CD4-positive, alpha-beta memory T cell (primary cell): ENCODE measurements around the gene ARID5B. TPM values are rescaled to one million over a fixed set of nuclear protein-coding genes. Genes with fewer than 3 reads are reported as not detected.

Experiments
- CTCF ChIA-PET: fragments of 350-600 bp; sonication (Branson Sonifier 250); formaldehyde crosslinking; loops from one replicate; lab custom pipeline; 2021; ENCODE audit warnings: inconsistent platforms; ENCODE audit not compliant: partially characterized antibody; lab: Charles Lee
- POLR2A ChIA-PET: fragments of 350-600 bp; sonication (Branson Sonifier 250); formaldehyde crosslinking; loops from one replicate; lab custom pipeline; 2021; ENCODE audit not compliant: partially characterized antibody; lab: Charles Lee
- DNase-seq, 5 donors: peaks; one replicate each; pipeline versions ENCODE4 v3.0.0 to v3.0.0-alpha.2; 2020 to 2022; ENCODE audit warnings: mixed read lengths in 1 of 5
- H3K27ac ChIP-seq: one replicate; pipeline ENCODE4 v1.7.0; 2013; ENCODE audit warnings: low read depth, low read length
- H3K27me3 ChIP-seq: 2 replicates; pipeline ENCODE4 v1.7.0; 2013; ENCODE audit warnings: mild to moderate bottlenecking, low read length, moderate library complexity; ENCODE audit not compliant: insufficient read depth
- H3K36me3 ChIP-seq: 2 replicates; pipeline ENCODE4 v1.7.0; 2013; ENCODE audit warnings: mild to moderate bottlenecking, low read length, moderate library complexity; ENCODE audit not compliant: insufficient read depth
- H3K4me1 ChIP-seq: 2 replicates; pipeline ENCODE4 v1.7.0; 2013; ENCODE audit warnings: mild to moderate bottlenecking, low read length, moderate library complexity; ENCODE audit not compliant: insufficient read depth
- H3K4me3 ChIP-seq, 2 donors: one replicate each; pipeline ENCODE4 v1.7.0; 2013; ENCODE audit warnings: low read length in 2 of 2, mild to moderate bottlenecking in 1 of 2
- H3K9me3 ChIP-seq, 2 donors: one replicate each; pipeline ENCODE4 v1.7.0; 2013; ENCODE audit warnings: low read length in 2 of 2, control low read depth in 1 of 2; ENCODE audit not compliant: control insufficient read depth in 1 of 2
- H3K27ac Mint-ChIP-seq, 7 donors: one replicate each; pipeline ENCODE4 v1.8.0; 2020 to 2021; ENCODE audit warnings: mixed read lengths in 7 of 7, mild to moderate bottlenecking in 6 of 7, inconsistent platforms in 3 of 7, moderate library complexity in 3 of 7
- H3K27me3 Mint-ChIP-seq, 2 donors: one replicate each; pipeline ENCODE4 v1.8.0; 2020 to 2021; ENCODE audit warnings: mixed read lengths in 2 of 2
- H3K36me3 Mint-ChIP-seq, 2 donors: one replicate each; pipeline ENCODE4 v1.8.0; 2020 to 2021; ENCODE audit warnings: mixed read lengths in 2 of 2, inconsistent platforms in 1 of 2, mild to moderate bottlenecking in 1 of 2
- H3K4me1 Mint-ChIP-seq, 4 donors: one replicate each; pipeline ENCODE4 v1.8.0; 2020 to 2021; ENCODE audit warnings: mixed read lengths in 4 of 4, mild to moderate bottlenecking in 1 of 4
- H3K4me3 Mint-ChIP-seq, 8 donors: one replicate each; pipeline ENCODE4 v1.8.0; 2020 to 2021; ENCODE audit warnings: mixed read lengths in 8 of 8, mild to moderate bottlenecking in 7 of 8, moderate library complexity in 6 of 8, inconsistent platforms in 3 of 8
- H3K9me3 Mint-ChIP-seq, 8 donors: one replicate each; pipeline ENCODE4 v1.8.0; 2020 to 2021; ENCODE audit warnings: mixed read lengths in 8 of 8, mild to moderate bottlenecking in 5 of 8, inconsistent platforms in 3 of 8, moderate library complexity in 1 of 8
- intact Hi-C: fragments of 100-400 bp; cut with micrococcal nuclease; formaldehyde crosslinking; loops from one replicate; pipeline ENCODE4 v1.15.1; 2023
- polyA plus RNA-seq, 2 donors: library from polyadenylated mRNA; unstranded; fragments of 300-500 nt; fragmentation: Illumina TruSeq; gene quantifications; one replicate each; pipeline ENCODE4 v1.2.3, GENCODE V29; 2021
- total RNA-seq, 2 experiments: library from RNA; stranded (reverse); gene quantifications; one replicate each; pipeline ENCODE4 v1.2.3, GENCODE V29; 2021

The ARID5B gene
- total and polyA plus RNA-seq, 4 experiments from 2014 or later, result 30.9 to 49.6 (median 41.9) TPM

GRCh38 chr10:62058896-62059216 is 157.4 kb downstream of the ARID5B start:
- no peak for DNase-seq
- H3K27ac Mint-ChIP-seq, result peak overlapping the region in 3 of 7 donors; percentile 16 to 68 (median 35)
- Histone ChIP-seq H3K9me3 (no peaks in the 10 kb centered on the region), H3K27ac (no peak overlapping the region), H3K36me3 (peaks cover 46% of the 10 kb centered on the region), H3K4me1 (peaks cover 100% of the 10 kb centered on the region), H3K4me3 (no peak overlapping the region), H3K27me3 (no peaks in the 10 kb centered on the region)
- CTCF ChIA-PET, result interaction anchor here (0.7 to 3.6 kb wide), 6 partner anchors 9 to 186 kb away, joined by 3 to 21 read pairs (median 4); no protein-coding TSS in a partner anchor
- peak overlapping the region in 3 of 8 donors; percentile 30 to 67 (median 43) for H3K4me3 Mint-ChIP-seq
- intact Hi-C loops, result no loop called here
- peaks cover 0 to 2% (median 0%) of the 10 kb centered on the region in 8 donors for H3K9me3 Mint-ChIP-seq
- H3K27me3 Mint-ChIP-seq, result no peaks in the 10 kb centered on the region
- H3K36me3 Mint-ChIP-seq, result peaks cover 88 to 92% of the 10 kb centered on the region in 2 donors
- peaks cover 60 to 98% (median 89%) of the 10 kb centered on the region in 4 donors for H3K4me1 Mint-ChIP-seq
- POLR2A ChIA-PET, result interaction anchor here (0.7 to 10.2 kb wide), 5 partner anchors 10 to 157 kb away, joined by 3 to 86 read pairs (median 3); partner anchors contain the start of gene ARID5B

GRCh38 chr10:62059217-62059920 is 157.9 kb downstream of the ARID5B start:
- no peaks in the 10 kb centered on the region for H3K9me3 ChIP-seq
- H3K27ac ChIP-seq, result no peak overlapping the region
- no peak for DNase-seq
- Mint-ChIP-seq H3K9me3 (no peaks in the 10 kb centered on the region), H3K27ac (peak overlapping the region in 4 of 7 donors; percentile 23 to 59 (median 41)), H3K4me1 (peaks cover 56 to 98% (median 88%) of the 10 kb centered on the region in 4 donors), H3K27me3 (no peaks in the 10 kb centered on the region), H3K4me3 (peak overlapping the region in 4 of 8 donors; percentile 1 to 67 (median 28)), H3K36me3 (peaks cover 91 to 92% of the 10 kb centered on the region in 2 donors)
- H3K4me3 ChIP-seq, result no peak overlapping the region
- H3K4me1 ChIP-seq, result peaks cover 98% of the 10 kb centered on the region
- no peaks in the 10 kb centered on the region for H3K27me3 ChIP-seq
- peaks cover 46% of the 10 kb centered on the region for H3K36me3 ChIP-seq
- intact Hi-C loops, result no loop called here
- ChIA-PET POLR2A (interaction anchor here (0.7 to 10.2 kb wide), 6 partner anchors 10 to 158 kb away, joined by 3 to 86 read pairs (median 4); partner anchors contain the start of gene ARID5B), CTCF (interaction anchor here (0.7 to 3.6 kb wide), 6 partner anchors 10 to 186 kb away, joined by 3 to 21 read pairs (median 4); no protein-coding TSS in a partner anchor)

GRCh38 chr10:62062028-62062427 is 160.5 kb downstream of the ARID5B start:
- CTCF ChIA-PET, result interaction anchor here (0.7 to 2.2 kb wide), 7 partner anchors 8 to 182 kb away, joined by 3 to 14 read pairs (median 4); no protein-coding TSS in a partner anchor

GRCh38 chr10:62062752-62063512 is 161.4 kb downstream of the ARID5B start:
- Mint-ChIP-seq H3K36me3 (peaks cover 80 to 85% of the 10 kb centered on the region in 2 donors), H3K27ac (peak overlapping the region; percentile 35 to 81 (median 57)), H3K4me1 (peaks cover 46 to 86% (median 67%) of the 10 kb centered on the region in 4 donors)

More at GRCh38 chr10:62062028-62062427, 160.5 kb downstream of the ARID5B start:
- H3K9me3 ChIP-seq, result no peaks in the 10 kb centered on the region
- intact Hi-C loops, result no loop called here
- Mint-ChIP-seq H3K9me3 (no peaks in the 10 kb centered on the region), H3K27me3 (no peaks in the 10 kb centered on the region), H3K4me3 (peak overlapping the region in 4 of 8 donors; percentile 2 to 44 (median 21)), H3K4me1 (peaks cover 47 to 90% (median 71%) of the 10 kb centered on the region in 4 donors), H3K27ac (peak overlapping the region; percentile 34 to 82 (median 64)), H3K36me3 (peaks cover 89 to 94% of the 10 kb centered on the region in 2 donors)
- H3K27me3 ChIP-seq, result no peaks in the 10 kb centered on the region
- no peak overlapping the region for H3K27ac ChIP-seq
- H3K4me3 ChIP-seq, result no peak overlapping the region
- DNase-seq, result no peak
- H3K36me3 ChIP-seq, result peaks cover 52% of the 10 kb centered on the region
- H3K4me1 ChIP-seq, result peaks cover 71% of the 10 kb centered on the region
- POLR2A ChIA-PET, result interaction anchor here (1.3 to 10.2 kb wide), 4 partner anchors 9 to 20 kb away, joined by 3 to 86 read pairs (median 8); no protein-coding TSS in a partner anchor

GRCh38 chr10:62063795-62064472 is 162.4 kb downstream of the ARID5B start:
- peak overlapping the region in 4 of 8 donors; percentile 1 to 15 (median 9) for H3K4me3 Mint-ChIP-seq

More at GRCh38 chr10:62062752-62063512, 161.4 kb downstream of the ARID5B start:
- Mint-ChIP-seq H3K27me3 (no peaks in the 10 kb centered on the region), H3K9me3 (no peaks in the 10 kb centered on the region), H3K4me3 (peak overlapping the region in 3 of 8 donors; percentile 5 to 40 (median 23))
- no peak overlapping the region for H3K4me3 ChIP-seq
- H3K27me3 ChIP-seq, result no peaks in the 10 kb centered on the region
- H3K4me1 ChIP-seq, result peaks cover 62% of the 10 kb centered on the region
- H3K36me3 ChIP-seq, result peaks cover 43% of the 10 kb centered on the region
- no peaks in the 10 kb centered on the region for H3K9me3 ChIP-seq
- no peak for DNase-seq
- intact Hi-C loops, result no loop called here
- ChIA-PET POLR2A (interaction anchor here (1.3 to 10.2 kb wide), 4 partner anchors 10 to 19 kb away, joined by 3 to 86 read pairs (median 8); no protein-coding TSS in a partner anchor), CTCF (interaction anchor here (0.7 to 2.2 kb wide), 7 partner anchors 9 to 182 kb away, joined by 3 to 14 read pairs (median 4); no protein-coding TSS in a partner anchor)
- no peak overlapping the region for H3K27ac ChIP-seq

GRCh38 chr10:62067560-62067959 is 166.1 kb downstream of the ARID5B start:
- Mint-ChIP-seq H3K4me1 (peaks cover 38 to 72% (median 52%) of the 10 kb centered on the region in 4 donors), H3K4me3 (no peak overlapping the region), H3K9me3 (peaks cover 0 to 2% (median 0%) of the 10 kb centered on the region in 8 donors), H3K27ac (peak overlapping the region in 3 of 7 donors; percentile 12 to 73 (median 58)), H3K36me3 (peaks cover 71 to 75% of the 10 kb centered on the region in 2 donors), H3K27me3 (no peaks in the 10 kb centered on the region)
- no peak for DNase-seq
- H3K27ac ChIP-seq, result no peak overlapping the region
- peaks cover 35% of the 10 kb centered on the region for H3K36me3 ChIP-seq
- H3K4me1 ChIP-seq, result peaks cover 35% of the 10 kb centered on the region
- no peaks in the 10 kb centered on the region for H3K9me3 ChIP-seq
- ChIA-PET CTCF (no interaction called here), POLR2A (interaction anchor here (1.5 to 2.1 kb wide), 3 partner anchors 12 to 19 kb away, joined by 3 to 8 read pairs (median 6); no protein-coding TSS in a partner anchor)
- intact Hi-C loops, result no loop called here
- H3K27me3 ChIP-seq, result no peaks in the 10 kb centered on the region
- H3K4me3 ChIP-seq, result no peak overlapping the region

More at GRCh38 chr10:62063795-62064472, 162.4 kb downstream of the ARID5B start:
- Histone ChIP-seq H3K27me3 (no peaks in the 10 kb centered on the region), H3K27ac (no peak overlapping the region), H3K4me1 (peaks cover 52% of the 10 kb centered on the region), H3K36me3 (peaks cover 33% of the 10 kb centered on the region), H3K9me3 (no peaks in the 10 kb centered on the region), H3K4me3 (no peak overlapping the region)
- Mint-ChIP-seq H3K4me1 (peaks cover 40 to 80% (median 60%) of the 10 kb centered on the region in 4 donors), H3K27ac (peak overlapping the region in 6 of 7 donors; percentile 15 to 91 (median 65)), H3K9me3 (no peaks in the 10 kb centered on the region), H3K36me3 (peaks cover 75 to 77% of the 10 kb centered on the region in 2 donors), H3K27me3 (no peaks in the 10 kb centered on the region)
- intact Hi-C loops, result no loop called here
- DNase-seq, result no peak
- ChIA-PET CTCF (interaction anchor here (0.9 kb wide), 1 partner anchor 14 kb away, joined by 3 read pairs; no protein-coding TSS in a partner anchor), POLR2A (interaction anchor here (0.6 to 10.2 kb wide), 3 partner anchors 17 to 108 kb away, joined by 3 to 86 read pairs (median 3); no protein-coding TSS in a partner anchor)
